Liver (tissue), 9 donors: ENCODE data around the gene CBX2. TPM values are rescaled to one million over a fixed set of nuclear protein-coding genes. Genes with fewer than 3 reads are reported as not detected.

Experiments used
- DNase-seq: peaks from one replicate; pipeline ENCODE4 v3.0.0-alpha.2; 2017; ENCODE audit warnings: low spot score
- H3K27ac ChIP-seq, 2 donors: one replicate each; pipeline ENCODE4 v1.7.0; 2013; ENCODE audit warnings: inconsistent platforms in 2 of 2, low read length in 2 of 2, control low read depth in 1 of 2, low read depth in 1 of 2, mild to moderate bottlenecking in 1 of 2
- H3K27me3 ChIP-seq, 4 donors: one replicate each; pipeline versions ENCODE4 v1.6.1 to v1.7.0; 2013; ENCODE audit warnings: low read length in 3 of 4, inconsistent platforms in 1 of 4, mild to moderate bottlenecking in 1 of 4, moderate library complexity in 1 of 4; ENCODE audit not compliant: control insufficient read depth in 4 of 4, insufficient read depth in 4 of 4
- H3K36me3 ChIP-seq, 4 donors: one replicate each; pipeline versions ENCODE4 v1.6.1 to v1.7.0; 2013; ENCODE audit warnings: low read length in 3 of 4, mild to moderate bottlenecking in 3 of 4, low read depth in 1 of 4, moderate library complexity in 1 of 4; ENCODE audit not compliant: control insufficient read depth in 4 of 4, insufficient read depth in 3 of 4
- H3K4me1 ChIP-seq, 4 donors: one replicate each; pipeline versions ENCODE4 v1.6.1 to v1.7.0; 2013; ENCODE audit warnings: low read length in 3 of 4, mild to moderate bottlenecking in 3 of 4, moderate library complexity in 1 of 4; ENCODE audit not compliant: control insufficient read depth in 4 of 4, insufficient read depth in 4 of 4
- H3K4me3 ChIP-seq, 3 donors: one replicate each; pipeline versions ENCODE4 v1.6.1 to v1.7.0; 2013; ENCODE audit warnings: low read length in 3 of 3, control low read depth in 1 of 3, low read depth in 1 of 3, mild to moderate bottlenecking in 1 of 3
- H3K9ac ChIP-seq, 2 donors: one replicate each; pipeline ENCODE4 v1.7.0; 2013; ENCODE audit warnings: low read length in 2 of 2, mild to moderate bottlenecking in 2 of 2, moderate library complexity in 2 of 2, control low read depth in 1 of 2, low read depth in 1 of 2
- H3K9me3 ChIP-seq, 4 donors: one replicate each; pipeline versions ENCODE4 v1.6.1 to v1.7.0; 2013; ENCODE audit warnings: low read length in 3 of 4; ENCODE audit not compliant: control insufficient read depth in 4 of 4
- CTCF ChIP-seq: fragments of 150-350 bp; IDR thresholded peaks from 2 replicates; pipeline ENCODE4 v1.5.1; 2017; ENCODE audit warnings: improper control_type of control experiment, low read depth, low read length; ENCODE audit not compliant: missing input control
- FOXA1 ChIP-seq: IDR thresholded peaks from 2 replicates; pipeline ENCODE4 v1.6.1; 2016; ENCODE audit warnings: antibody characterized with exemption
- FOXA2 ChIP-seq: IDR thresholded peaks from 2 replicates; pipeline ENCODE4 v1.6.1; 2016; ENCODE audit warnings: antibody characterized with exemption
- GABPA ChIP-seq, 2 donors: IDR thresholded peaks in 1 of 2; conservative IDR thresholded peaks in 1 of 2; 2 replicates each; pipeline ENCODE4 v1.6.1; 2016; ENCODE audit warnings: antibody characterized with exemption in 2 of 2, mild to moderate bottlenecking in 1 of 2, moderate library complexity in 1 of 2
- HNF4G ChIP-seq: IDR thresholded peaks from 2 replicates; pipeline ENCODE4 v1.6.1; 2016; ENCODE audit warnings: antibody characterized with exemption
- JUND ChIP-seq, 2 donors: IDR thresholded peaks; 2 replicates each; pipeline ENCODE4 v1.6.1; 2016; ENCODE audit warnings: antibody characterized with exemption in 2 of 2
- NR2F2 ChIP-seq: IDR thresholded peaks from 2 replicates; pipeline ENCODE4 v1.6.1; 2016; ENCODE audit warnings: antibody characterized with exemption
- RAD21 ChIP-seq, 2 donors: IDR thresholded peaks; 2 replicates each; pipeline ENCODE4 v1.6.1; 2016; ENCODE audit warnings: antibody characterized with exemption in 2 of 2, mild to moderate bottlenecking in 2 of 2
- REST ChIP-seq: IDR thresholded peaks from 2 replicates; pipeline ENCODE4 v1.6.1; 2016; ENCODE audit warnings: antibody characterized with exemption, mild to moderate bottlenecking
- RXRA ChIP-seq, 2 donors: IDR thresholded peaks; 2 replicates each; pipeline ENCODE4 v1.6.1; 2017 to 2018; ENCODE audit warnings: antibody characterized with exemption in 2 of 2, mild to moderate bottlenecking in 1 of 2
- SP1 ChIP-seq: IDR thresholded peaks from 2 replicates; pipeline ENCODE4 v1.6.1; 2018; ENCODE audit warnings: antibody characterized with exemption, mild to moderate bottlenecking
- YY1 ChIP-seq: IDR thresholded peaks from 2 replicates; pipeline ENCODE4 v1.6.1; 2016; ENCODE audit warnings: antibody characterized with exemption, mild to moderate bottlenecking
- WGBS: extraction: QIAGEN DNeasy Blood & Tissue Kit; methylation state at CpG from one replicate; pipeline ENCODE4 v1.1.7; 2013; 5-methylcytosine and 5-hydroxymethylcytosine counted together
- polyA plus RNA-seq, 2 donors: library from polyadenylated mRNA; stranded (reverse) in 1 of 2; unstranded in 1 of 2; fragments of 200-250 nt in 1 of 2; fragments of >200 nt in 1 of 2; fragmentation: Nextera tagmentation in 1 of 2; extraction: Ambion mirVana in 1 of 2; gene quantifications; one replicate each; pipeline versions ENCODE4 v1.2.1 to v1.2.3, GENCODE V29; 2013 to 2015
- total RNA-seq, 2 donors: library from RNA; depleted of rRNA; stranded (reverse); fragments of >200 nt; gene quantifications; one replicate each; pipeline ENCODE4 v1.2.3, GENCODE V29; 2014
- TF ChIP-seq, protein P1 (sequence below): IDR thresholded peaks from 2 replicates; pipeline ENCODE4 v1.6.1; 2016; ENCODE audit warnings: antibody characterized with exemption
- TF ChIP-seq, protein P2 (sequence below): IDR thresholded peaks from 2 replicates; pipeline ENCODE4 v1.6.1; 2016; ENCODE audit warnings: antibody characterized with exemption
- donor health status: healthy.
- donor health status: healthy.
- donor health status: healthy.
- donor health status: healthy.
- donor health status: healthy.

Gene CBX2
- total and polyA plus RNA-seq, 4 donors, result 0.33 to 2.4 (median 0.53) TPM

- TF ChIP-seq, protein P1, sequence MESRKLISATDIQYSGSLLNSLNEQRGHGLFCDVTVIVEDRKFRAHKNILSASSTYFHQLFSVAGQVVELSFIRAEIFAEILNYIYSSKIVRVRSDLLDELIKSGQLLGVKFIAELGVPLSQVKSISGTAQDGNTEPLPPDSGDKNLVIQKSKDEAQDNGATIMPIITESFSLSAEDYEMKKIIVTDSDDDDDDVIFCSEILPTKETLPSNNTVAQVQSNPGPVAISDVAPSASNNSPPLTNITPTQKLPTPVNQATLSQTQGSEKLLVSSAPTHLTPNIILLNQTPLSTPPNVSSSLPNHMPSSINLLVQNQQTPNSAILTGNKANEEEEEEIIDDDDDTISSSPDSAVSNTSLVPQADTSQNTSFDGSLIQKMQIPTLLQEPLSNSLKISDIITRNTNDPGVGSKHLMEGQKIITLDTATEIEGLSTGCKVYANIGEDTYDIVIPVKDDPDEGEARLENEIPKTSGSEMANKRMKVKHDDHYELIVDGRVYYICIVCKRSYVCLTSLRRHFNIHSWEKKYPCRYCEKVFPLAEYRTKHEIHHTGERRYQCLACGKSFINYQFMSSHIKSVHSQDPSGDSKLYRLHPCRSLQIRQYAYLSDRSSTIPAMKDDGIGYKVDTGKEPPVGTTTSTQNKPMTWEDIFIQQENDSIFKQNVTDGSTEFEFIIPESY, result no peak
- TF ChIP-seq RAD21 (IDR thresholded peaks at IDR 0.05) (no peak), HNF4G (no peak)
These were observed 30.9 kb upstream of the CBX2 start (continued) for GRCh38 chr17:79746889-79747507.

DNA sequence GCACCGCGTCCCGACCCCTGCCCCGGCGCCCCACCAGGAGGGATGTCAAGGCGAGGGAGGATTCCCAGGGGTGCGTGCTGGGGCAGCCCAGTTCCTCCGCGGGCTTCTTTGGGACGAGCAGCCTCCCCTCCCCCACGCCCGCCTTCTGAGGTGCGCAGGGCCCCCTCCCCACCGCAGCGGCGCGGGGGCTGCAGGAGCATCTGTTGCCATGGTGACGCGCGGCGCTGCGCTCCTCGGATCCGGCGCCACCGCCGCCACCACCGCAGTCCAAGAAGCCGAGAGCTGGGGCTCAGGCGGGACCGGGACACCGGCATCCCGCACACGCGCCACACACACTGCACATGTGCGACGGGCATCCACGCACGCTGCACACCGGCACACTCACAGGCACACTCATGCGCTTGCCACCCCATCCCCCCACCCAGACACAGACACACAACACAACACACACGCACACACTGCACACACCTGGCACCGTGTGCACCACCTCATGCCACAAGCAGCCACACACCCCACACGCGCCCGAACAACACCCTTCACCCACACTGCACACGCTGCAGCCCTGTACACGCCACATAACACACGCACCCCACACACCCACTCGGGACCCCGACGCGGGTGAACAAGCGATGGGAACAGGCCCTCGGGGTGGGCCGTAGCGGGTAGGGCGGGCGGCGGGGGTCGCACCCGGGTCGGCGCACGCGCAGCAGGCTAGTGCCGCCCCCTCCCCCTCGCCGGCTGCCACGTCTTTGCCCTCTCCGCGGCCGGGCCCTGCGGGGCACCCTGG, 30.2 kb upstream of the CBX2 start:
- Histone ChIP-seq H3K4me1 (peaks cover under 1 to 10% (median 5%) of the 10 kb centered on the region in 4 donors), H3K4me3 (no peak overlapping the region), H3K36me3 (peaks cover 0 to 1% (median 0%) of the 10 kb centered on the region in 4 donors), H3K9me3 (no peaks in the 10 kb centered on the region), H3K9ac (no peak overlapping the region), H3K27me3 (peaks cover 0 to 8% (median 5%) of the 10 kb centered on the region in 4 donors), H3K27ac (no peak overlapping the region)
- 6% methylated on average over 74 of the region's 74 CpGs for WGBS
- no peak for DNase-seq
- TF ChIP-seq YY1, result no peak
- no peak for TF ChIP-seq SP1
- TF ChIP-seq RXRA (IDR thresholded peaks at IDR 0.05), result no peak
- no peak for TF ChIP-seq NR2F2
- TF ChIP-seq FOXA2, result no peak
- no peak for TF ChIP-seq HNF4G
- no peak for TF ChIP-seq CTCF
- no peak for TF ChIP-seq RAD21 (IDR thresholded peaks at IDR 0.05)
- TF ChIP-seq, protein P1, result no peak

DNA sequence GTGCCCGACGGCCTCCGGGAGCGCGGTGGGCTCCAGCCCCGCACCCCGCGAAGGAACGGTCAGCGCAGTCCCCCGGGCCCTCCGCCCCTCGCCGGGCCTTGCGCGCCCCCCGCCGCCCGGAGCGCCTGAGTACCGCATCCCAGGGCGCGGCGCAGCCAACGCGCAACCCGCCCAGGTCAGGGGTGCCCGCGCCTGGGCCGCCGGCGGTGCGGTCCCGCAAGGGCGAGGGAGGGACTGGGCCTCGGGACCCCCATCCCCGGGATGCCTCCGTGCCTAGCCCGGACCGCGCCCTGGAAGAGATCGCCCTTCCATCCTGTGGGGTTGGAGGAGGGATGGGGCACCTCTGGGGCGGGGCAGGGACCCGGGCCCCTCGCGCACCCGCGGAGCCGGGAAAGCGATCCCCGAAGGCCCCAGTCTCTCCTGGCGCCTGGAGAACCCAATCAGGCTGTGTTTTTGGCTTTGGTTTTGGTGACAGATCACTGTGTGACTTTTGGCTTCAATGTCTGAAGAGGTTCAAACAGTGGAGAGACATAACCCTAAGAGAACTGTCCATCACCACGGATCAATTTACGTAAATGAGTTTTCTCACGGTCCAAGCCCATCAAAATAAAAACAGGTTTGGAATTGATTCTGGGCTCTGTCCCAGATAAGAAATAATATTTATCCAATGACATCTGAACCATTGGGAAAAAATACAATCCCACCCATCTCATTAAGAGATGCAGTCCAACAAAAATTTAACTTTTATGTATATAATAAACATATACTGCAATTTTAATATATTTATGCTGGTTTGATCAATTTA, 29.5 kb upstream of the CBX2 start:
- WGBS, result 8% methylated on average over 55 of the region's 55 CpGs
- H3K36me3 ChIP-seq, result peaks cover 0 to 1% (median 0%) of the 10 kb centered on the region in 4 donors
- H3K4me3 ChIP-seq, result no peak overlapping the region
- no peak overlapping the region for H3K9ac ChIP-seq
- peaks cover 0 to 7% (median 3%) of the 10 kb centered on the region in 4 donors for H3K4me1 ChIP-seq
- no peak overlapping the region for H3K27ac ChIP-seq
- peaks cover 0 to 8% (median 5%) of the 10 kb centered on the region in 4 donors for H3K27me3 ChIP-seq
- DNase-seq, result no peak
- H3K9me3 ChIP-seq, result no peaks in the 10 kb centered on the region
- TF ChIP-seq REST (no peak), YY1 (no peak), GABPA (IDR thresholded peaks at IDR 0.05 in 1 of 2, conservative IDR thresholded peaks at IDR 0.05 in 1 of 2) (no peak), NR2F2 (no peak), JUND (IDR thresholded peaks at IDR 0.05) (no peak), FOXA1 (no peak)
- TF ChIP-seq, protein P2, sequence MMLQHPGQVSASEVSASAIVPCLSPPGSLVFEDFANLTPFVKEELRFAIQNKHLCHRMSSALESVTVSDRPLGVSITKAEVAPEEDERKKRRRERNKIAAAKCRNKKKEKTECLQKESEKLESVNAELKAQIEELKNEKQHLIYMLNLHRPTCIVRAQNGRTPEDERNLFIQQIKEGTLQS, result no peak
- TF ChIP-seq, protein P1, result no peak
